Nephron (organoid): ENCODE results near the gene PHF24.
"Not testable (repeated sequence)": the region's sequence is repeated elsewhere in the genome, so short reads cannot be mapped to it uniquely, and the experiment has no call there.

ENCODE experiments used
- H3K27ac Mint-ChIP-seq, 3 experiments: 2 replicates each; pipeline ENCODE4 v1.8.0; 2020; ENCODE audit warnings: mixed read lengths in 3 of 3, mild to moderate bottlenecking in 2 of 3, moderate library complexity in 1 of 3
- H3K27me3 Mint-ChIP-seq: 2 replicates; pipeline ENCODE4 v1.8.0; 2021; ENCODE audit warnings: low read depth, mild to moderate bottlenecking, moderate library complexity, mixed read lengths
- H3K36me3 Mint-ChIP-seq: 2 replicates; pipeline ENCODE4 v1.8.0; 2020; ENCODE audit warnings: low read depth, mixed read lengths
- H3K4me1 Mint-ChIP-seq: 2 replicates; pipeline ENCODE4 v1.8.0; 2020; ENCODE audit warnings: mixed read lengths
- H3K4me3 Mint-ChIP-seq, 3 experiments: 2 replicates each; pipeline ENCODE4 v1.8.0; 2020; ENCODE audit warnings: mild to moderate bottlenecking in 3 of 3, mixed read lengths in 3 of 3, moderate library complexity in 2 of 3
- H3K9me3 Mint-ChIP-seq: 2 replicates; pipeline ENCODE4 v1.8.0; 2020; ENCODE audit warnings: mixed read lengths
- TF ChIP-seq, protein P1 (sequence below), 3 experiments: fragments of 200-600 bp; sonication (generic); IDR thresholded peaks; one replicate each; pipeline ENCODE4 v1.5.0; 2021; ENCODE audit warnings: antibody characterized with exemption in 3 of 3; ENCODE audit not compliant: unreplicated experiment in 3 of 3

The PHF24 gene

DNA sequence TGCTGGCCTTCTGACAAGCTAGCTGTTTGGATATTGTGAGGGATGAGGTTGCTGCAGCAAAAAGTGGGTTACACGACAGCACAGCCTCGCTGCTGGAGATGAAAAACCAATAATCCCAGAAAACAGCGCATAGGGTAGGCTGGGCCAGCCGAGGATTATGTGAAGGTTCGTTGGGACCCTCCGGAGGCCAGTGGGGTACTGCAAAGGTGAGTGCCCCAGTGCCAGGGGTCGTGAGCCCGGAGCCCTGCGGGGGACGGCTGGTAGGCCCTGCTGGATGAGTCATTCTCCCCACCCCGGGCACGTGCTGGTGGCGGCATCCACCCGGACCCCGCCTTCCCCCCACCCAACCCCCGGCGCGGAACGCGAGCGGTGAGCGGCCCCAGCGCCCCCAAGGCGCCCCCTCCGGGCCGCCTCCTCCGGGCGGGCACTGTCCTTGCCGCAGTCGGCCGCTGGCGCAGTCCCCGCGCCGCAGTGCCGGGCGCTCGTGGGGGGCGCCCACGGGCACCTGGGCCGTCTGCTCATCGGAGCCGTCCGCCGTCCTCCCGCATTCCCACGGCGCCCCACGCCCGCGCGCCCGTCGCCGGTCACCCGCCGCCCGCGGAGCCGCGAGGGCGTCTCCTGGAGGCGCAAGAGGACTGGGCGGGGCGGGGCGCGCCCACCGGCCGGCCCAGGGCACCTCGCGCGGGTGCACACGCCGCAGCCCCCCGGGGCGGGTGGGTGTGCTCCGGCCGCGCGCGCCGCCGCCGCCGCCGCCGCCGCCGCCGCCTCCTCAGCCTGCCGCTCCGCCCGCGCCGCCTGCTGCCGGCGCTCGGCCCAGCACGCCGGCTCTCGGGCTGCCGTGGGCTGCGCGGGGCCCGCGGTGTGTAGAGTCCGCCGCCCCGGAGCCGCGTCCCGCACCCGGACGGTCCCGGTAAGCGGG lies at the start of gene PHF24:
TSS of gene PHF24 (plus strand) at position 794 of the 919 bp plus-strand sequence. CDS start 13,014 bp downstream, outside the sequence.
- peaks cover 9% of the 10 kb centered on the region for H3K4me1 Mint-ChIP-seq
- H3K36me3 Mint-ChIP-seq: no peaks in the 10 kb centered on the region
- TF ChIP-seq, protein P1, sequence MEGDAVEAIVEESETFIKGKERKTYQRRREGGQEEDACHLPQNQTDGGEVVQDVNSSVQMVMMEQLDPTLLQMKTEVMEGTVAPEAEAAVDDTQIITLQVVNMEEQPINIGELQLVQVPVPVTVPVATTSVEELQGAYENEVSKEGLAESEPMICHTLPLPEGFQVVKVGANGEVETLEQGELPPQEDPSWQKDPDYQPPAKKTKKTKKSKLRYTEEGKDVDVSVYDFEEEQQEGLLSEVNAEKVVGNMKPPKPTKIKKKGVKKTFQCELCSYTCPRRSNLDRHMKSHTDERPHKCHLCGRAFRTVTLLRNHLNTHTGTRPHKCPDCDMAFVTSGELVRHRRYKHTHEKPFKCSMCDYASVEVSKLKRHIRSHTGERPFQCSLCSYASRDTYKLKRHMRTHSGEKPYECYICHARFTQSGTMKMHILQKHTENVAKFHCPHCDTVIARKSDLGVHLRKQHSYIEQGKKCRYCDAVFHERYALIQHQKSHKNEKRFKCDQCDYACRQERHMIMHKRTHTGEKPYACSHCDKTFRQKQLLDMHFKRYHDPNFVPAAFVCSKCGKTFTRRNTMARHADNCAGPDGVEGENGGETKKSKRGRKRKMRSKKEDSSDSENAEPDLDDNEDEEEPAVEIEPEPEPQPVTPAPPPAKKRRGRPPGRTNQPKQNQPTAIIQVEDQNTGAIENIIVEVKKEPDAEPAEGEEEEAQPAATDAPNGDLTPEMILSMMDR (IDR thresholded peaks at IDR 0.05; ENCODE audit: unreplicated experiment in 3 of 3): no peak
- no peak within 1 kb of the TSS for H3K27ac Mint-ChIP-seq
- H3K9me3 Mint-ChIP-seq: no peaks in the 10 kb centered on the region
- peak within 1 kb of the TSS; percentile 77 to 82 (median 81) for H3K4me3 Mint-ChIP-seq
- peaks cover 93% of the 10 kb centered on the region for H3K27me3 Mint-ChIP-seq

DNA sequence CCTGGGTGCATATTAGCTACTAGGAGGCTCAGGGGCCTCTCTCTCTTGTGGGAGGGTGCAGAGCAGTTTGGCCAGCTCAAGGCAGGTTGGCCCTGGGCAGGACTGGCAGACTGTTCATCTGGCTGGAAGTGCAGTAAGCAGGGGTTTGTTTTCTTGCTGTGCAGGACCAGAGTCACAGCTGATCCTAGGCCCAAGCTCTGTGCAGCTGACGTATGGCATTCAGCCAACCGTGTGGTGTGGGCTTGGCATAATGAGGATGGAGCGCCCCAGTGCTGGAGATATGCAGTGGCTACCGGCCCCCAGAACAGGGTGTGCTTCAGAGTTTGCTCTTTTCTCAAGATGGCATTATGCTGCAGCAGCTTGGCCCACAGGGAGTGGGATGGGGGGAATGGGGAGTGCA lies 31.0 kb upstream of the PHF24 start:
- H3K27ac Mint-ChIP-seq: no peak overlapping the region

DNA sequence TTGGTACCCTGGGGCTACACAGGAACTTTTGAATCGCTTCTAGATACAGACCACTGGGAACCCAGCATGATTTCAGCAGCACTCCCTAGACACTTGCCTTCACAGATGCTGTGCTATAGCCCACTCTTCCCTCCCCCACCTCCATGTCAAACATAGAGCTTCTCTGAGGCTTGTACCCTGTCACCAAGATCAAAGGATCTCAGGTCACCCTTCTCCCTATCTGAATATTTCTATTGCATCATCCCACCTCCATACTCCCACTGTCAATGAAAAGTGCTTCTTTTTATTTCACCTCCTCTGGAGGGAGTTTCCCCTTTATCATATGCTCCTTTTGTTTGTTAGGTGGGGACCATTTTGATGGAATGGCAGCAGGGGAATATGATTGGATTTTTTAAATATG lies 29.2 kb upstream of the PHF24 start:
- Mint-ChIP-seq H3K9me3 (peaks cover 16% of the 10 kb centered on the region), H3K27ac (no peak overlapping the region), H3K27me3 (peaks cover 35% of the 10 kb centered on the region), H3K4me1 (peaks cover 2% of the 10 kb centered on the region), H3K4me3 (no peak overlapping the region), H3K36me3 (no peaks in the 10 kb centered on the region)
- TF ChIP-seq, protein P1 (IDR thresholded peaks at IDR 0.05; ENCODE audit: unreplicated experiment in 3 of 3): no peak

More for the DNA sequence above, 31.0 kb upstream of the PHF24 start:
- Mint-ChIP-seq H3K4me3 (no peak overlapping the region), H3K27me3 (peaks cover 29% of the 10 kb centered on the region), H3K36me3 (no peaks in the 10 kb centered on the region), H3K4me1 (no peaks in the 10 kb centered on the region), H3K9me3 (peaks cover 16% of the 10 kb centered on the region)
- TF ChIP-seq, protein P1 (IDR thresholded peaks at IDR 0.05; ENCODE audit: unreplicated experiment in 3 of 3): no peak

DNA sequence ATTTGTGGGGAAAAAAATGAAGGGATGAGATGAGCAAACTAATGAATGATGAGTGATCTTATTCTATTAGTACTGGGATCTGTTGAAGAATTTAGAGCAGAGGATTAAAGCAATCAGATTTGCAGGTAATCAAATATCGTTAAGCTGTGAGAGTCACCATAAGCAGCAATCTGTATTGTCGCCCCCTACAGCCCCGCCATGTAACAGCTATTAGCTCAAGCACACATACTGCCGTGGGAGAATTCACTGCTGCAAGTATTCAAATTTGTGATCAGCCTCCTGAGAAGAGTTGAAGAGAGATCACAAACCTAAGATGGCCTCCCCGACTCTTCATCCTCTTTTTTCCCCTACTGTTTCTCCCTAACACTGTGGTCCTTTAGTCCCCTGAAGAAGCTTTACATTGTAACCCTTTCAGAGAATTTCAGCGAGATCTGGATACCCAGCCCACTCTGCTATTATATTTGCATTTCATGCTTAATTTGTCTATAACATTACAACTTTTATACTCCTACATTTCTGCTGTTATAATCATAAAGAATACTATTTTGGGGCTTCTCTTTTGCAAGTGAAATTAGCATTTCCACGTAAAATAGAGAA lies 28.5 kb upstream of the PHF24 start:
- no peaks in the 10 kb centered on the region for H3K36me3 Mint-ChIP-seq
- no peak overlapping the region for H3K27ac Mint-ChIP-seq
- TF ChIP-seq, protein P1 (IDR thresholded peaks at IDR 0.05; ENCODE audit: unreplicated experiment in 3 of 3): peak; percentile 48 to 62 (median 49)
- peaks cover 12% of the 10 kb centered on the region for H3K9me3 Mint-ChIP-seq
- H3K4me3 Mint-ChIP-seq: no peak overlapping the region
- H3K4me1 Mint-ChIP-seq: peaks cover 6% of the 10 kb centered on the region
- H3K27me3 Mint-ChIP-seq: peaks cover 31% of the 10 kb centered on the region

DNA sequence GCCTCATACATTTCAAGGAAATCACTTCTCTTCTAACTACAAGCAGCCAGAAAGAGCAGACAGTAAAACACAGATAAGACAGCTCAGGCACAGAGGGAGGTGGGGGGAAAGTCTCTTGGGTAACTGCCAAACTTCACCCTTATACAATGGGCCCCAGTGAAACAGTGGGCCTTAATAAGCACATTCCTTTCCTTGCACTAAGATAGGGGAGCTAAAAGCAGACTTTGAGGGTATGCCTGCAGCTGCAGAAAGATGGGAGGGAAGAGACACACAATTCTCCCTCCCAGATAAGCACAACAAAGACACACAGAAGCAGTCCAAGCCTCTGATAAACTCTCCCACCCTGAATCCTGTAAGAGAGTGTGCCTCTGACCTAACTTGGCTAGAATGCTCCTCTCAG lies 18.1 kb upstream of the PHF24 start:
- not testable (repeated sequence) for H3K9me3 Mint-ChIP-seq, H3K27me3 Mint-ChIP-seq, H3K4me3 Mint-ChIP-seq, H3K36me3 Mint-ChIP-seq
- H3K4me1 Mint-ChIP-seq: peaks cover 35% of the 10 kb centered on the region
- peak overlapping the region; percentile 62 to 90 (median 90) for H3K27ac Mint-ChIP-seq

DNA sequence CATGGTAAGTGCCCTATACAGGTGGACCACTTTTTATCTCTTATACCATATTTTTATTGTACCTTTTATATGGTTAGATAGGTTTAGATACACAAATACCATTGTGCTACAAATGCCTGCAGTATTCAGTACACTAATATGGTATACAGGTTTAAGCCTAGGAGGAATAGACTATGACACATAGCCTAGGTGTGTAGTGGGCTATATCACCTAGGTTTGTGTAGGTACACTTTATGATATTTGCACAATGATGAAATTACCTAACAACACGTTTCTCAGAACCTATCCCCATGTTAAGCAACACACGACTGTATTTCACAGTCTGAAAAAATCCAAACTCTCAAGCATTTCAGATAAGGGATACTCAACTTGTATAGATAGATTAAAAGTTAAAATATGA lies 9.6 kb upstream of the PHF24 start:
- TF ChIP-seq, protein P1 (IDR thresholded peaks at IDR 0.05; ENCODE audit: unreplicated experiment in 3 of 3): no peak
- H3K36me3 Mint-ChIP-seq: no peaks in the 10 kb centered on the region
- H3K27ac Mint-ChIP-seq: no peak overlapping the region
- H3K9me3 Mint-ChIP-seq: no peaks in the 10 kb centered on the region
- H3K4me3 Mint-ChIP-seq: no peak overlapping the region
- H3K4me1 Mint-ChIP-seq: no peaks in the 10 kb centered on the region
- peaks cover 44% of the 10 kb centered on the region for H3K27me3 Mint-ChIP-seq
